ENCODE data around the gene HIVEP2. TPM values are rescaled to one million over a fixed set of nuclear protein-coding genes. Genes with fewer than 3 reads are reported as not detected.

HIVEP2 gene
- polyA plus RNA-seq, 3 donors, result 0.16 to 1.4 (median 0.64) TPM

GRCh38 chr6:142713959-142714358 lies 231.0 kb downstream of the HIVEP2 start:
- 100% methylated on average over 3 of the region's 4 CpGs for WGBS (ENCODE audit: insufficient coverage)
- H3K4me3 Mint-ChIP-seq, result no peak overlapping the region
- H3K4me1 ChIP-seq (ENCODE audit: control insufficient read depth in 1 of 2, insufficient read depth in 2 of 2, low read length in 2 of 2), result peaks cover 14 to 17% of the 10 kb centered on the region in 2 donors
- H3K79me2 ChIP-seq (ENCODE audit: insufficient read depth, low read length), result no peaks in the 10 kb centered on the region
- H3K27ac Mint-ChIP-seq, result no peak overlapping the region
- no peak overlapping the region for H3K4me2 ChIP-seq (replicated peaks; ENCODE audit: extremely low read depth, low read length, poor library complexity, severe bottlenecking)
- H3K4me3 ChIP-seq (replicated peaks in 1 of 3; ENCODE audit: low read depth in 2 of 3, low read length in 3 of 3), result no peak overlapping the region
- no peaks in the 10 kb centered on the region for H3K36me3 Mint-ChIP-seq
- no peak overlapping the region for H3K9ac ChIP-seq (ENCODE audit: insufficient read depth, low read length, poor library complexity, severe bottlenecking)
- TF ChIP-seq CTCF (IDR thresholded peaks at IDR 0.05), result no peak
- no peak for DNase-seq
- no peaks in the 10 kb centered on the region for H3K27me3 ChIP-seq (ENCODE audit: control insufficient read depth in 2 of 2, insufficient read depth in 2 of 2, low read length in 2 of 2)
- peaks cover 2 to 4% of the 10 kb centered on the region in 2 donors for H3K9me3 ChIP-seq (replicated peaks in 1 of 2; ENCODE audit: control insufficient read depth in 1 of 2, insufficient read depth in 1 of 2, low read length in 2 of 2)
- H3K36me3 ChIP-seq (replicated peaks in 1 of 2; ENCODE audit: control insufficient read depth in 1 of 2, insufficient read depth in 2 of 2, low read length in 2 of 2), result no peaks in the 10 kb centered on the region
- no peaks in the 10 kb centered on the region for H4K20me1 ChIP-seq (ENCODE audit: insufficient read depth, low read length)
- no peak overlapping the region for H3K27ac ChIP-seq (ENCODE audit: low read depth in 1 of 2, low read length in 2 of 2)
- H2AFZ ChIP-seq (ENCODE audit: insufficient read depth, low read depth, low read length, poor library complexity, severe bottlenecking), result no peak overlapping the region
- intact Hi-C loops (cut with micrococcal nuclease), result no loop called here
- peaks cover 17% of the 10 kb centered on the region for H3K4me1 Mint-ChIP-seq
- H3K9me3 Mint-ChIP-seq, result peaks cover 0 to 11% (median 4%) of the 10 kb centered on the region in 7 donors
- peaks cover 0 to 4% (median 3%) of the 10 kb centered on the region in 3 donors for H3K27me3 Mint-ChIP-seq (ENCODE audit: low read depth in 3 of 3)

GRCh38 chr6:142712231-142712630 lies 232.7 kb downstream of the HIVEP2 start:
- Histone ChIP-seq H3K36me3 (replicated peaks in 1 of 2; ENCODE audit: control insufficient read depth in 1 of 2, insufficient read depth in 2 of 2, low read length in 2 of 2) (no peaks in the 10 kb centered on the region), H3K4me2 (replicated peaks; ENCODE audit: extremely low read depth, low read length, poor library complexity, severe bottlenecking) (no peak overlapping the region), H4K20me1 (ENCODE audit: insufficient read depth, low read length) (no peaks in the 10 kb centered on the region), H3K27ac (ENCODE audit: low read depth in 1 of 2, low read length in 2 of 2) (no peak overlapping the region), H3K79me2 (ENCODE audit: insufficient read depth, low read length) (no peaks in the 10 kb centered on the region), H3K4me1 (ENCODE audit: control insufficient read depth in 1 of 2, insufficient read depth in 2 of 2, low read length in 2 of 2) (peaks cover 18 to 22% of the 10 kb centered on the region in 2 donors), H2AFZ (ENCODE audit: insufficient read depth, low read depth, low read length, poor library complexity, severe bottlenecking) (no peak overlapping the region), H3K9ac (ENCODE audit: insufficient read depth, low read length, poor library complexity, severe bottlenecking) (no peak overlapping the region), H3K27me3 (ENCODE audit: control insufficient read depth in 2 of 2, insufficient read depth in 2 of 2, low read length in 2 of 2) (no peaks in the 10 kb centered on the region), H3K4me3 (replicated peaks in 1 of 3; ENCODE audit: low read depth in 2 of 3, low read length in 3 of 3) (no peak overlapping the region), H3K9me3 (replicated peaks in 1 of 2; ENCODE audit: control insufficient read depth in 1 of 2, insufficient read depth in 1 of 2, low read length in 2 of 2) (no peaks in the 10 kb centered on the region)
- H3K36me3 Mint-ChIP-seq, result no peaks in the 10 kb centered on the region
- H3K27ac Mint-ChIP-seq, result no peak overlapping the region
- H3K9me3 Mint-ChIP-seq, result peaks cover 0 to 3% (median 0%) of the 10 kb centered on the region in 7 donors
- no peak overlapping the region for H3K4me3 Mint-ChIP-seq
- peaks cover 0 to 4% (median 2%) of the 10 kb centered on the region in 3 donors for H3K27me3 Mint-ChIP-seq (ENCODE audit: low read depth in 3 of 3)
- H3K4me1 Mint-ChIP-seq, result peaks cover 21% of the 10 kb centered on the region
- no peak for DNase-seq
- intact Hi-C loops (cut with micrococcal nuclease), result no loop called here
- no peak for TF ChIP-seq CTCF (IDR thresholded peaks at IDR 0.05)
- WGBS (ENCODE audit: insufficient coverage), result no CpG with 5 or more reads among the region's 1 CpG
